MCF 10A (cell line): ENCODE measurements around the gene ZNF280D. TPM values are rescaled to one million over a fixed set of nuclear protein-coding genes. Genes with fewer than 3 reads are reported as not detected.

Source experiments
- BruUV-seq: library from RNA; stranded (reverse); fragments of 400-500 nt; replicated peaks from 2 replicates; lab custom pipeline; 2021; lab: Mats Ljungman, UMichigan
- CTCF ChIA-PET: fragments of 300-600 bp; sonication (Branson Sonifier 250); formaldehyde crosslinking; extraction: SDS; loops from one replicate; lab custom pipeline; 2021; ENCODE audit warnings: antibody characterized with exemption, inconsistent platforms; lab: Yijun Ruan, JAX
- POLR2A ChIA-PET: fragments of 300-600, 350-650 bp; sonication (Branson Sonifier 250); formaldehyde crosslinking; extraction: SDS; loops from one replicate; lab custom pipeline; 2020; ENCODE audit warnings: antibody characterized with exemption, inconsistent platforms; lab: Yijun Ruan, JAX
- DNase-seq: peaks from one replicate; pipeline ENCODE4 v3.0.0-alpha.2; 2018; ENCODE audit not compliant: unreplicated experiment
- H3K27ac Mint-ChIP-seq: one replicate; pipeline ENCODE4 v1.8.0; 2022; ENCODE audit warnings: mild to moderate bottlenecking, low read depth, mixed read lengths; ENCODE audit not compliant: unreplicated experiment
- H3K27me3 Mint-ChIP-seq: one replicate; pipeline ENCODE4 v1.8.0; 2022; ENCODE audit warnings: mixed read lengths; ENCODE audit not compliant: insufficient read depth, unreplicated experiment
- H3K36me3 Mint-ChIP-seq: one replicate; pipeline ENCODE4 v1.8.0; 2022; ENCODE audit warnings: mild to moderate bottlenecking, moderate library complexity, mixed read lengths; ENCODE audit not compliant: insufficient read depth, unreplicated experiment
- H3K4me1 Mint-ChIP-seq: one replicate; pipeline ENCODE4 v1.8.0; 2022; ENCODE audit warnings: mixed read lengths; ENCODE audit not compliant: insufficient read depth, unreplicated experiment
- H3K4me3 Mint-ChIP-seq: one replicate; pipeline ENCODE4 v1.8.0; 2022; ENCODE audit warnings: mild to moderate bottlenecking, moderate library complexity, mixed read lengths; ENCODE audit not compliant: unreplicated experiment
- H3K9me3 Mint-ChIP-seq: one replicate; pipeline ENCODE4 v1.8.0; 2022; ENCODE audit warnings: mixed read lengths; ENCODE audit not compliant: unreplicated experiment
- intact Hi-C: fragments of 100-400 bp; cut with micrococcal nuclease; formaldehyde crosslinking; loops from 2 replicates; pipeline ENCODE4 v1.14.1; 2022
- total RNA-seq: library from RNA; stranded (reverse); gene quantifications from 2 replicates; pipeline ENCODE4 v1.2.3, GENCODE V29; 2022
- TF ChIP-seq, protein P1 (sequence below): fragments of 200-600 bp; IDR thresholded peaks from one replicate; pipeline ENCODE4 v1.8.0; 2022; ENCODE audit warnings: antibody characterized with exemption, mild to moderate bottlenecking; ENCODE audit not compliant: unreplicated experiment

The ZNF280D gene
- total RNA-seq, 1 experiment from 2014 or later: 30.8 TPM

DNA sequence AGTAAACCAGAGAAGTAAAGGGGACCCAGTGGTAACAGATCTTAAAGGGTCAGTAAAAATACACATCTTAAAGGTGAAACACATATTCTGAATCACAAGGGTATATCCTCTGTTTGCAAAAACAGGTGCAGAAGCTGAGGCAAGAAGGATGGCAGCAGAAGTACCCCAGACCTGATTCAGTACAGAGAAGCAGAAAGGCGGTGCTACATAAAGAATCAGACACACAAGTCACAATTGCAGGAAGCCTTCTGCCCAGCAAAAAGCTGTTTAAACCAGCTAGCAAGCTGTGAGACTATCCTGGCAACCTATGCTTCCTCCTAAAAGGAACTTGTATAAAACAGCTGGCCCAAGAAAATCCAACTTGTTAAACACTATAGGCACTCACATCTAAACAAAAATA lies 49.4 kb downstream of the ZNF280D start:
- intact Hi-C loops: no loop called here
- TF ChIP-seq, protein P1, sequence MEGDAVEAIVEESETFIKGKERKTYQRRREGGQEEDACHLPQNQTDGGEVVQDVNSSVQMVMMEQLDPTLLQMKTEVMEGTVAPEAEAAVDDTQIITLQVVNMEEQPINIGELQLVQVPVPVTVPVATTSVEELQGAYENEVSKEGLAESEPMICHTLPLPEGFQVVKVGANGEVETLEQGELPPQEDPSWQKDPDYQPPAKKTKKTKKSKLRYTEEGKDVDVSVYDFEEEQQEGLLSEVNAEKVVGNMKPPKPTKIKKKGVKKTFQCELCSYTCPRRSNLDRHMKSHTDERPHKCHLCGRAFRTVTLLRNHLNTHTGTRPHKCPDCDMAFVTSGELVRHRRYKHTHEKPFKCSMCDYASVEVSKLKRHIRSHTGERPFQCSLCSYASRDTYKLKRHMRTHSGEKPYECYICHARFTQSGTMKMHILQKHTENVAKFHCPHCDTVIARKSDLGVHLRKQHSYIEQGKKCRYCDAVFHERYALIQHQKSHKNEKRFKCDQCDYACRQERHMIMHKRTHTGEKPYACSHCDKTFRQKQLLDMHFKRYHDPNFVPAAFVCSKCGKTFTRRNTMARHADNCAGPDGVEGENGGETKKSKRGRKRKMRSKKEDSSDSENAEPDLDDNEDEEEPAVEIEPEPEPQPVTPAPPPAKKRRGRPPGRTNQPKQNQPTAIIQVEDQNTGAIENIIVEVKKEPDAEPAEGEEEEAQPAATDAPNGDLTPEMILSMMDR: no peak
- Mint-ChIP-seq H3K27me3 (no peaks in the 10 kb centered on the region), H3K4me1 (no peaks in the 10 kb centered on the region), H3K36me3 (peaks cover 29% of the 10 kb centered on the region), H3K4me3 (no peak overlapping the region), H3K27ac (no peak overlapping the region), H3K9me3 (no peaks in the 10 kb centered on the region)
- ChIA-PET POLR2A (interaction anchor here (1.4 to 2.1 kb wide), 2 partner anchors 9 to 36 kb away, joined by 3 to 4 read pairs; no protein-coding TSS in a partner anchor), CTCF (no interaction called here)
- no TSS peak for BruUV-seq
- DNase-seq: no peak

DNA sequence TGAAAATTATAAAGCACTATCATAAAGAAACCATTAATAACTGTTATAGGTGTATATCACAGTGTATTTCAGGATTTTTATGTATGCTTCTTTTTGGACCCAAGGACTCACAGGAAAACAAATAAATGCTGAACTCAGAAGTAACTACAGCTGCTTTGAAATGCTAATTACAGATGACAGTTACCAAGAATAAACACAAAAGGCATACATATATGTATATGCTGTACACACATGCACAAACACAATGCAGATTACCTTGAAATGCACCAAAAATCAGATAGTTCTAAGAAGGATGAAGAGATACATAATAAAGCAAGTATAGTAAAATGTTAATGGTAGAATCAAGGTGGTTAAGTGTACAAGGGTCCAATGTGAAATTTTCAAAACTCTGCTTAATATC lies 52.2 kb downstream of the ZNF280D start:
- peaks cover 39% of the 10 kb centered on the region for H3K36me3 Mint-ChIP-seq
- TF ChIP-seq, protein P1: no peak
- BruUV-seq: no TSS peak
- no peaks in the 10 kb centered on the region for H3K9me3 Mint-ChIP-seq
- H3K27ac Mint-ChIP-seq: no peak overlapping the region
- H3K4me3 Mint-ChIP-seq: no peak overlapping the region
- H3K27me3 Mint-ChIP-seq: no peaks in the 10 kb centered on the region
- POLR2A ChIA-PET: interaction anchor here (0.6 kb wide), 1 partner anchor 477 kb away, joined by 3 read pairs; no protein-coding TSS in a partner anchor
- no peaks in the 10 kb centered on the region for H3K4me1 Mint-ChIP-seq
- no peak for DNase-seq
- CTCF ChIA-PET: no interaction called here
- intact Hi-C loops: no loop called here

DNA sequence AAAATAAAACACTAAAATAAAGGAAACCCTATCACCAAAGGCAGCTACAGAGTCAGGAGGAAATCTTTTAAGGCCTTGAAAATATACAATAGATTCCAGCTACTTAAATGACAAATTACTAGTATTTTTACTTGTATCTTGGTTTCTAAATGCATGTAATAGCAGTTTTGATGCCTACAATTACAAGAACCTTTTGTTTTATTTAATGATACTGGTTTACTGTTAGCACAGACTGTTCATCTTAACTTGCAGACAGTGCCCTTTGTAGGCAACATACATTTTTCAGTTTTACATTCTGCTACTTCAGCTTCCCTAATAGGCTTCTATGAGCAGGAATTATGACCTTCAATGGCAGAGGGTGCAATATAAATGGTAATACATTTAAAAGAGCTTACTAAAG lies 54.1 kb downstream of the ZNF280D start:
- Mint-ChIP-seq H3K4me1 (no peaks in the 10 kb centered on the region), H3K27ac (no peak overlapping the region), H3K4me3 (no peak overlapping the region), H3K36me3 (peaks cover 45% of the 10 kb centered on the region), H3K9me3 (no peaks in the 10 kb centered on the region), H3K27me3 (no peaks in the 10 kb centered on the region)
- intact Hi-C loops: no loop called here
- DNase-seq: no peak
- TF ChIP-seq, protein P1: no peak
- no TSS peak for BruUV-seq
- CTCF ChIA-PET: no interaction called here
- POLR2A ChIA-PET: interaction anchor here (0.7 to 1.1 kb wide), 2 partner anchors 18 to 53 kb away, joined by 3 to 4 read pairs; no protein-coding TSS in a partner anchor

DNA sequence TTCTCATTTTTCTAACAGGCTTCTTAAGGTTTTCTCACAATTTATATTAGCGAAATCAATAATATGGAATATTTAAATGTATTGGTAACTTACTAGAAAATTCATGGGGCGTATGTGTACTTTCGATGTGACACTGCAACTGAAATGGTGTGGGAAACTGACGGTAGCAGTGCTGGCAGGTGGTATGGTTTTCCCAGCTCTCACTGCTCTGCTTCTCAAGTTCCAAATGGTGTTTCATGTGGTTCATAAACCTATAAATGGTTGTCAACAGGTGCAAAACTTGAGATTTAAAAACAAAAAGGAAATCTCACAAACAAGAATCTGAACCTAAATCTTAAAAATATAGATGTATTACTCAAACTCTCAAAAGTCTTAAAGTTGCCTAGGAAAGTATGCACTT lies 54.7 kb downstream of the ZNF280D start:
- POLR2A ChIA-PET: interaction anchor here (1.1 kb wide), 1 partner anchor 54 kb away, joined by 4 read pairs; no protein-coding TSS in a partner anchor
- TF ChIP-seq, protein P1: no peak
- H3K36me3 Mint-ChIP-seq: peaks cover 45% of the 10 kb centered on the region
- intact Hi-C loops: no loop called here
- CTCF ChIA-PET: no interaction called here
- no peak overlapping the region for H3K27ac Mint-ChIP-seq
- H3K9me3 Mint-ChIP-seq: no peaks in the 10 kb centered on the region
- H3K4me1 Mint-ChIP-seq: no peaks in the 10 kb centered on the region
- no peak overlapping the region for H3K4me3 Mint-ChIP-seq
- no peaks in the 10 kb centered on the region for H3K27me3 Mint-ChIP-seq
- BruUV-seq: no TSS peak
- DNase-seq: no peak
